ES-I3 (cell line): ENCODE measurements around the gene DUOX1.

Experiments used
- H3K36me3 ChIP-seq: 2 replicates; pipeline ENCODE4 v1.6.1; 2013; ENCODE audit warnings: mild to moderate bottlenecking, low read length, control low read depth, moderate library complexity; ENCODE audit not compliant: insufficient read depth
- H3K4me1 ChIP-seq: 2 replicates; pipeline ENCODE4 v1.6.1; 2013; ENCODE audit warnings: mild to moderate bottlenecking, control low read depth, low read length; ENCODE audit not compliant: insufficient read depth
- H3K9ac ChIP-seq: 2 replicates; pipeline ENCODE4 v1.6.1; 2013; ENCODE audit warnings: low read depth, mild to moderate bottlenecking, low read length, moderate library complexity
- H3K9me3 ChIP-seq: 2 replicates; pipeline ENCODE4 v1.6.1; 2013; ENCODE audit warnings: mild to moderate bottlenecking, low read length, moderate library complexity; ENCODE audit not compliant: control insufficient read depth, insufficient read depth

The DUOX1 gene

DNA sequence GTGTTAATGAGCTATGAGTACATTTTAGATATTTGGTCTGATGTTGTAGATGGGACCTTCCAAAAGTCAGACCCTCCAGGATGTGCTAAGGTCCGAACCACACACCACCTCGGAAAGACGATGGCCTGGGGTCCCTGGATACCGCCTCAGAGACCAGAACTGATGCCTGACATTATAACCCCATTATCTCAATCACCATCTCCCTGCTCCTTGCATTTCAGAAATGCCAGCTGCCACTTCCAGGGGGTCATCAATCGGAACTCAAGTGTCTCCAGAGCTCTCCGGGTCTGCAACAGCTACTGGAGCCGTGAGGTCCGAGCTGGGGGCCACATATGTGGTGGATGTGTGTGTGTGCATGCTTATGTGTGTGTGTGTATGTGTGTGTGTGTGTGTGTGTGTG is 7.9 kb downstream of the DUOX1 start:
- Histone ChIP-seq H3K9ac (no peak overlapping the region), H3K36me3 (no peaks in the 10 kb centered on the region), H3K4me1 (no peaks in the 10 kb centered on the region), H3K9me3 (no peaks in the 10 kb centered on the region)

DNA sequence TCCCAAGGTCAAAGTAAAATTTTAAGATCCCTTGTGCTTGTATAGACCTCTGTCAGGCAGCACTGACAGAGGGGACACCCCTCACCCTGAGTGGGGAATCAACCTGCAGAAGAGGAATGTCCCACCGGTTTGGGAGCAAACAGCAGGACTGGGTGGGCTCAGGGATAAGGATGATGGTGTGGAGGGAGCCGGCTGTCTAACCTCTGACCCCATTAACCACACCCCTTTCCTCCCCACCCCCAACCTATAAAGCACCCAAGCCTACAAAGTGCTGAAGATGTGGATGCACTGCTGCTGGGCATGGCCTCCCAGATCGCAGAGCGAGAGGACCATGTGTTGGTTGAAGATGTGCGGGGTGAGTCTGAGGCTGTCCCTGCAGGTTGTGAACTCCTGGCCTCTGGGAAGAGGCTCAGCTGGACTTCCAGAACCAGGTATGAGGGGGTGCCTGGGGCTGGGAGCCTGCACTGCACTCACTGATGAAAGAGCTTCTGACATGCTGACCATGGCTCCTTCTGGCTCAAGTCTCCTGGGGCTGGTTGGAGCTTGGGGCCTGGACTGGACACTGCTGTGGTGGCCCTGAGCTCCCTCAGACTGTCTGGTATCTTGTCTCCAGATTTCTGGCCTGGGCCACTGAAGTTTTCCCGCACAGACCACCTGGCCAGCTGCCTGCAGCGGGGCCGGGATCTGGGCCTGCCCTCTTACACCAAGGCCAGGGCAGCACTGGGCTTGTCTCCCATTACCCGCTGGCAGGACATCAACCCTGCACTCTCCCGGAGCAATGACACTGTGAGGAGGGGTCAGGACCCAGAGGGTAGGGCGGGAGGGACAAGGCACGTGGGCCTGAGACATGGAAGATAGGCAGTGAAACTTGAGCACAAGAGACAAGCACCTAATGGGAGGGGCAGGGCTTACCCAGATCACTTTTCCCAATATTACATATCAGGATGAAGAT is 9.3 kb downstream of the DUOX1 start:
- Histone ChIP-seq H3K4me1 (no peaks in the 10 kb centered on the region), H3K36me3 (no peaks in the 10 kb centered on the region), H3K9ac (no peak overlapping the region), H3K9me3 (no peaks in the 10 kb centered on the region)

DNA sequence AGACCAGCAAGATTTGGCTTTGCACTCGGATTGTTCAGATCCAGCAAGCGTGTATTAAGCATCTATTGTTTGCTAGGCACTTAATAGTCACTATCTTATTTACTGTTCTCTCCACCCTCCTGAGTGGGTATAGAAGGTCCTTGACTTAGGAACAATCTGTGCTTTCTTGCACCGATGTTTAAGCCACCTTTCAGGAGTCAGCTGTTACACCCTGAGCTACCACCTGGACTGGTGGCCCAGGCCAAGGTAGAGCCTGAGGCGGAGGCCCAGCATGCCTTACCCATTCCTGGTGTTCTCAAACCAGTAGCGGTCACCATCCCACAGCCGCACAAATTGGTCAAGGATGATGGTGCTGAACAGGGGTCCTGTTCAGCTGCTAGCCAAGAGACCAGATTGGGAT is 10.0 kb downstream of the DUOX1 start:
- no peaks in the 10 kb centered on the region for H3K36me3 ChIP-seq
- no peaks in the 10 kb centered on the region for H3K4me1 ChIP-seq
- no peaks in the 10 kb centered on the region for H3K9me3 ChIP-seq
- no peak overlapping the region for H3K9ac ChIP-seq

DNA sequence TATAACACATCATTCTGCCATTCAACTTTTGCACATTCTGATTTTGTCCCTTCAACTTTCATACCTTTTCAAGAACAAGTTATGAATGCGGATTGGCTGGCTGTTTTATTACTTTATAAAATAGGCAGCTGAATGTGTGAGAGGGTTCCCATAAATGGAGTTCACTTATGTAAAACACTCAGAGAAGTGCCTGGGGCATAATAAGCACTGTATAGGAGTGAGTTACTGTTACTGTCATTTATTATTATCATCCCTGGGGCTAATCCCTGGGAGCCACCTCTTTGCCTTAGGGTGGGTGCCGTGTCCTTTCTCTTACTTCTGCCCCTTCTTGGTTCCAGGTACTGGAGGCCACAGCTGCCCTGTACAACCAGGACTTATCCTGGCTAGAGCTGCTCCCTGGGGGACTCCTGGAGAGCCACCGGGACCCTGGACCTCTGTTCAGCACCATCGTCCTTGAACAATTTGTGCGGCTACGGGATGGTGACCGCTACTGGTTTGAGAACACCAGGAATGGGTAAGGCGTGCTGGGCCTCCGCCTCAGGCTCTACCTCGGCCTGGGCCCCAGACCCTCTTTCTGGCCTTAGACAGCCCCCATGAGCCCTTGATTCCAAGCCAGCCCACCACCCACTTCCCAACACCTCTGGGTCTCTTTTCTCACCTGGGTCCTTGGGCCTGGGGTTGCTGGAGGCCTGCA is 10.9 kb downstream of the DUOX1 start:
- Histone ChIP-seq H3K36me3 (no peaks in the 10 kb centered on the region), H3K9ac (no peak overlapping the region), H3K4me1 (no peaks in the 10 kb centered on the region), H3K9me3 (no peaks in the 10 kb centered on the region)

DNA sequence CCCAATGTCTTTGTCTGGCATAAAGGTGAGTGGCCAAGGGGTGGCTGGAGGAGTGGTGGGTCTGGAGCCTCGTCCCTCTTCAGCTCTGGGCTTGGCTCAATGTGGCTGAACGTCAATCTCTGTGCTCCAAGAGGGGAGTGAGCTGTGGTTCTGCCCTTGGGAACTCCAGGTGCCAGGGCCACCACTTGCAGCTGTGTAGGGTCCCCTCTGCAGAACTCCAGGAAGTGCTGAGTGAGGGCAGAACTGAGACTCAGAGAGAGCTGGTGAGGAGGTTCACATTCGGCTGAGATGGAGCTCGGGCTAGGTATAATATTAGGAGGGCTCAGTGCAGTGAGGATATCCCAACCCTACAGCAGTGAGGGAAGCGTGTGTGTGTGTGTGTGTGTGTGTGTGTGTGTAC is 11.6 kb downstream of the DUOX1 start:
- H3K9ac ChIP-seq: no peak overlapping the region
- H3K9me3 ChIP-seq: no peaks in the 10 kb centered on the region
- H3K36me3 ChIP-seq: no peaks in the 10 kb centered on the region
- H3K4me1 ChIP-seq: no peaks in the 10 kb centered on the region

DNA sequence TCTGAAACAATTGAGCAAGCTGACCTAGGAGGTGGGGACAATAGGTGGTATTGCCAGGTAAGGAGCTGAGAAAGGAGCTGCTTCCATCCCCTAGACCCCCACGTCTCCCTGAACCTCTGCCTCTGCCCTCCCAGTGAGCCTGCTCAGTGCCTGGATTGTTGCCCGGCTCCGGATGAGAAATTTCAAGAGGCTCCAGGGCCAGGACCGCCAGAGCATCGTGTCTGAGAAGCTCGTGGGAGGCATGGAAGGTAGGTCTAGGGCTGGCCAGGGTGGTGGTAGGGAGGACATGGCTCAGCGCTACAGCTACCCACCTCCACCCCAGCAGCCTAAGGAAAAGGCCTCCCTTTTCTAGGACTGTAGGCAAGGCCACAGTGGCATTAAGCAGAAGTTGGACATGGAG is 13.3 kb downstream of the DUOX1 start:
- H3K9me3 ChIP-seq: no peaks in the 10 kb centered on the region
- H3K4me1 ChIP-seq: no peaks in the 10 kb centered on the region
- H3K9ac ChIP-seq: no peak overlapping the region
- no peaks in the 10 kb centered on the region for H3K36me3 ChIP-seq

DNA sequence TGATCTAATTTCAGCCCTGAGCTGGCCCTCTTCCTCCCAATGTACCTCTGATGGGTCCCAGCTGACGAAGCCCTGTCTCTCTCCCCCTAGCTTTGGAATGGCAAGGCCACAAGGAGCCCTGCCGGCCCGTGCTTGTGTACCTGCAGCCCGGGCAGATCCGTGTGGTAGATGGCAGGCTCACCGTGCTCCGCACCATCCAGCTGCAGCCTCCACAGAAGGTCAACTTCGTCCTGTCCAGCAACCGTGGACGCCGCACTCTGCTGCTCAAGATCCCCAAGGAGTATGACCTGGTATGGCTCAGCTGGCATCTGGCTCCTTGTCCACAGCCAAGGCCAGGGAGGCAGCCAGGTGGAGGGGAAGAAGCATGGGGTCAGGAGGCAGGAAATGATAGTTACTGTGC is 14.2 kb downstream of the DUOX1 start:
- no peak overlapping the region for H3K9ac ChIP-seq

DNA sequence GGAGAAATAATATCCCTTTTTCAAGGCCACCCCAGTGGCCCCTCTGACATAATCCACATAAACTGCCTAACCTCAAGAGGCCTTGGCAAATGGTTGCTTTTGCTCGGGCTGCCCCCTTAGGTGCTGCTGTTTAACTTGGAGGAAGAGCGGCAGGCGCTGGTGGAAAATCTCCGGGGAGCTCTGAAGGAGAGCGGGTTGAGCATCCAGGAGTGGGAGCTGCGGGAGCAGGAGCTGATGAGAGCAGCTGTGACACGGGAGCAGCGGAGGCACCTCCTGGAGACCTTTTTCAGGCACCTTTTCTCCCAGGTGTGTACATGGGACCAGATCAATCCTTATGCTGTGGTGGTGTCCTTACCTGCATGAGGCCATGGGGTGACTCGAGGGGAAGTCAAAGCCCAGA is 15.0 kb downstream of the DUOX1 start:
- H3K9ac ChIP-seq: no peak overlapping the region
- H3K9me3 ChIP-seq: no peaks in the 10 kb centered on the region
- peaks cover 5% of the 10 kb centered on the region; the same call in 1 of the 2 replicates for H3K4me1 ChIP-seq
- H3K36me3 ChIP-seq: no peaks in the 10 kb centered on the region

More for the DNA sequence above, 14.2 kb downstream of the DUOX1 start:
- Histone ChIP-seq H3K36me3 (no peaks in the 10 kb centered on the region), H3K9me3 (no peaks in the 10 kb centered on the region), H3K4me1 (peaks cover 4% of the 10 kb centered on the region; the same call in 1 of the 2 replicates)

DNA sequence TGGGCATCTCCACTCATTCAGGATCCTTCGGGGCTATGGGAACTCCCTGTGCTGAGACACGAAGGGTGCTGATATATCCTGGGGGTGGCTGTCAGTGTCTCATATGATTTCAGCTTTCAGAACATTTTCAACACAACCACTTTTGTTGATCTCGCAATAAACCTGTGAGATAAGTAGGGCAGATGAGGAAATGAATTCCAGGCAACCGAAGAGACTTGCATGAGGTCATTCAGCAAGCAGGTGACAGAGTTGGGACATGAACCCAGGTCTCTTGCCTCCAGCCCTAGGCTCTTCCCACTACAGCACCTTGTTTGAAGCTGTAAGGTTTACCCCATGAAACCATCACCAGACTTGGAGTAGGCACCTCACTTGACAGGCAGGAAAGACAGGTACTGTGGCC is 16.6 kb downstream of the DUOX1 start:
- no peak overlapping the region for H3K9ac ChIP-seq
- no peaks in the 10 kb centered on the region for H3K9me3 ChIP-seq
- H3K36me3 ChIP-seq: no peaks in the 10 kb centered on the region
- peaks cover 5% of the 10 kb centered on the region; the same call in 1 of the 2 replicates for H3K4me1 ChIP-seq

DNA sequence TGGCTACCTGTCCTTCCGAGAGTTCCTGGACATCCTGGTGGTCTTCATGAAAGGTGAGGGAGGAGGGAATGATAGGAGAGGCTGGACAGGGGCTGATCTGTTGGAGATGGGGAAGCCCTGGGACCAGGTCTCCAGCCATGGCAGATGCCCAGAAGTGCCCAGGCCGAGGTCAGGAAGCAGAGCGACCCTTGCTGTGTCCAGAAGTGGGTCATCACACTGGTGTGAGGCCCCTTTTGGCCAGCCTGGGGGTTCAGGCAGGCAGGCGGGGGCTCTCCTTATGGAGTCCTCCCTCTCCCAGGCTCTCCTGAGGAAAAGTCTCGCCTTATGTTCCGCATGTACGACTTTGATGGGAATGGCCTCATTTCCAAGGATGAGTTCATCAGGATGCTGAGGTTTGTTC is 17.8 kb downstream of the DUOX1 start:
- Histone ChIP-seq H3K36me3 (no peaks in the 10 kb centered on the region), H3K9me3 (no peaks in the 10 kb centered on the region), H3K4me1 (peaks cover 5% of the 10 kb centered on the region; the same call in 1 of the 2 replicates), H3K9ac (no peak overlapping the region)

DNA sequence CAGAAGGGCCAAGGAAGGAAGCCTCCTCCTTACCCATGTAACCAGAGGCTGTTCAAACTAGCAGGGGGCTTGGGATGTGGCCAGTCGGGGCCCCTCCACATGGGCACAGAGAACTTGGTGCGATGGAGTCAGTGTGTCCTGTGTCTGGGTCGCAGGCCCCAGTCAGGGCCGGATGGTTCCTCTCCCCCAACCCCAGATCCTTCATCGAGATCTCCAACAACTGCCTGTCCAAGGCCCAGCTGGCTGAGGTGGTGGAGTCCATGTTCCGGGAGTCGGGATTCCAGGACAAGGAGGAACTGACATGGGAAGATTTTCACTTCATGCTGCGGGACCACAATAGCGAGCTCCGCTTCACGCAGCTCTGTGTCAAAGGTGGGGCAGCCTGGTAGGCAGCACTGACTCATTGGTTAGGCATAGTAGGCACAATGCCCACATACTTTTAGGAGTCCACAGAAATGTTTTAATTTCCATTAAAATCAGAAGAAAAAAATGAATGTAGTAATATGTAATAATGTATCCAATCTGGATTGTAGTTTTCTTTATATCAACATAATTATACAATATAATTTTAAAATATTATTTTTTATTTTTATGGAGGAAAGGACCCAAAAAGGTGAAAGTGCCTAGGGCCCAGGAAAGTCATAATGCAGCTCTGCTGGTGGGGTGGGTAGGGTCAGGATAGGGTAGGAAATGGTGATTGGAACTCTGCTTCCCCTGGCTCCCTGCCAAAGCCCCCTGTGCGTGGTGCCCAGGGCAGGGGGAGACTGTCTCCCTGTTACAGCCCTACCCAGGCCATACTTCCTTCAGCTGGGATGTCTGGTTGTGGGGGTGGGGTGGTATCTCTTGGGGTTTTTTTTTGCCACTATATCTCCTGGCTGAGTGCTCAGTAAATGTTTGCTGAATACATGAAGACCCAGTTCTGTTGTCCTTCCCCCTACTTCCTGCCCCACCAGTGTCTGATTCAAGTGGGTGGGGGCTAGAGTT is 18.6 kb downstream of the DUOX1 start:
- Histone ChIP-seq H3K9ac (no peak overlapping the region), H3K4me1 (peaks cover 5% of the 10 kb centered on the region; the same call in 1 of the 2 replicates), H3K36me3 (no peaks in the 10 kb centered on the region), H3K9me3 (no peaks in the 10 kb centered on the region)

DNA sequence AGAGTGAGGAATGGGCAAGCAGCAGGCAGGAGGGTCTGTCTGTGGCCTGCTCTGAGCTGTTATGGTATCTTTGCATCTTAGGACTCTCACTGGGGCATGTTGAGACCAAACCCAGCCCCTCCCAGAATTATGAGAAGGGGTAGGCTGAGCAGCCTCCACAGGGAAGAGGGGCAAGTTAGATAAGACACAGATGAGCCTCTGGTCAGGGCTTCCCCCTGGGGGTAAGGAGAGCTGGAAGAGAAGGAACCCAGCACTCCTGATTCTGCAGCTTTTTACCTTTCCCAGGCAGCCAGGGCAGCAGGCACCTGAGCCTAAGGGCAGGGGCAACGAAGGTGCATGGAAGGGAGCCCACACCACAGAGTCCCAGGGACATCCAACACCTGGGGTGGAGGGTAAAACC is 19.3 kb downstream of the DUOX1 start:
- Histone ChIP-seq H3K36me3 (no peaks in the 10 kb centered on the region), H3K4me1 (peaks cover 5% of the 10 kb centered on the region; the same call in 1 of the 2 replicates), H3K9me3 (no peaks in the 10 kb centered on the region), H3K9ac (no peak overlapping the region)

DNA sequence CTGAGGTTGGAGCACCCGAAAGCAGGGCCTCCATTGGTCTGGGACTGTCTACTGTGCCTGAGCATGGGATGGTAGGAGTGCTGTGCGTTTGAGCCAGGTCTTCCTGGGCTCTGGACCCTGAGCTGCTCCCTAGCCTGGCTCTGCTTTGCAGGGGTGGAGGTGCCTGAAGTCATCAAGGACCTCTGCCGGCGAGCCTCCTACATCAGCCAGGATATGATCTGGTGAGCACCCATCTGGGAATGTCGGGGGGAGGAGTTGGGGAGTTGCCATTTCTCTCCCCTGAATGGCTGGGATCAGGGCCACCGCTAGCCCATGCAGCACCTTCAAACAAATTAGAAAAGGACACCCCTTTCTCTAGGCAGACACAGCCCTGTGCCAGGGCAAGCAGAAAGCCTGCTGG is 20.7 kb downstream of the DUOX1 start:
- Histone ChIP-seq H3K9me3 (no peaks in the 10 kb centered on the region), H3K36me3 (no peaks in the 10 kb centered on the region), H3K4me1 (peaks cover 5% of the 10 kb centered on the region; the same call in 1 of the 2 replicates), H3K9ac (no peak overlapping the region)

DNA sequence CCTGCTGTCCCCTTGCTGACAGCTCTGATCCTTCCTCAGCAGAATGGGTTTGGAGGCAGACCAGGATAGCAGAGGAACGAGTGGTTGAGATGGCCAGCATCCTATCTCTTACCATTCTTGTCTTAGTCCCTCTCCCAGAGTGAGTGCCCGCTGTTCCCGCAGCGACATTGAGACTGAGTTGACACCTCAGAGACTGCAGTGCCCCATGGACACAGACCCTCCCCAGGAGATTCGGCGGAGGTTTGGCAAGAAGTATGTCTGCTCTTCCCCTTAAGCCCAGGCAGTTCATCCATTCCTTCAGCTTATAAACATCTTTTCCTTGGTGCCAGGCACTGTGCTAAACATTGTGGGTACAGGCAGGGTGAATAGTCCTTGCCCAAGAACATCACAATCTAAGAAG is 21.2 kb downstream of the DUOX1 start:
- H3K9ac ChIP-seq: no peak overlapping the region
- H3K36me3 ChIP-seq: no peaks in the 10 kb centered on the region
- H3K9me3 ChIP-seq: no peaks in the 10 kb centered on the region
- H3K4me1 ChIP-seq: peaks cover 5% of the 10 kb centered on the region; the same call in 1 of the 2 replicates
